ENCODE data around the gene PRKCE.
A peak's percentile ranks its signal among the peaks of the same experiment; 100 is the strongest.

PRKCE gene

GRCh38 chr2:45782986-45783385 lies 131.5 kb downstream of the PRKCE start:
- DNase-seq: no peak

GRCh38 chr2:45786030-45786835 lies 134.8 kb downstream of the PRKCE start:
- DNase-seq: peak in 1 of 5 donors; percentile 32

GRCh38 chr2:45786836-45787357 lies 135.4 kb downstream of the PRKCE start:
- DNase-seq: no peak

- no peak for DNase-seq
Measured at GRCh38 chr2:45788401-45788800, 136.9 kb downstream of the PRKCE start.

- no peak for DNase-seq
Measured at GRCh38 chr2:45789317-45789716, 137.8 kb downstream of the PRKCE start.

- no peak for DNase-seq
Measured at GRCh38 chr2:45789961-45790723, 138.7 kb downstream of the PRKCE start.

GRCh38 chr2:45793305-45793962 lies 142.0 kb downstream of the PRKCE start:
- DNase-seq: no peak

- no peak for DNase-seq
Measured at GRCh38 chr2:45794134-45794617, 142.7 kb downstream of the PRKCE start.

- DNase-seq: no peak
Measured at GRCh38 chr2:45796500-45796899, 145.0 kb downstream of the PRKCE start.

GRCh38 chr2:45797451-45798230 lies 146.2 kb downstream of the PRKCE start:
- no peak for DNase-seq

GRCh38 chr2:45799679-45800381 lies 148.4 kb downstream of the PRKCE start:
- no peak for DNase-seq

- DNase-seq: no peak
Measured at GRCh38 chr2:45802499-45803138, 151.1 kb downstream of the PRKCE start.

GRCh38 chr2:45804987-45805755 lies 153.7 kb downstream of the PRKCE start:
- no peak for DNase-seq

GRCh38 chr2:45806563-45807358 lies 155.3 kb downstream of the PRKCE start:
- DNase-seq: peak in 1 of 5 donors; percentile 16

GRCh38 chr2:45808294-45808800 lies 156.9 kb downstream of the PRKCE start:
- no peak for DNase-seq

- no peak for DNase-seq
Measured at GRCh38 chr2:45809205-45809604, 157.7 kb downstream of the PRKCE start.

- no peak for DNase-seq
Measured at GRCh38 chr2:45812011-45812500, 160.6 kb downstream of the PRKCE start.

- DNase-seq: no peak
Measured at GRCh38 chr2:45813003-45813941, 161.8 kb downstream of the PRKCE start.
